GM10266 (cell line): Measurements from ENCODE around the gene PCP2.

ENCODE experiments used
- DNase-seq: peaks from one replicate; pipeline ENCODE4 v3.0.0; 2012; ENCODE audit errors: extremely low spot score
- TF ChIP-seq, protein P1 (sequence below): IDR thresholded peaks from 2 replicates; pipeline ENCODE4 v1.5.1; 2012; ENCODE audit warnings: mild to moderate bottlenecking, low read depth; ENCODE audit not compliant: control insufficient read depth, insufficient read depth; ENCODE audit errors: missing control alignments

The PCP2 gene

GRCh38 chr19:7600721-7601120 lies 32.8 kb downstream of the PCP2 start:
- no peak for DNase-seq
- TF ChIP-seq, protein P1, sequence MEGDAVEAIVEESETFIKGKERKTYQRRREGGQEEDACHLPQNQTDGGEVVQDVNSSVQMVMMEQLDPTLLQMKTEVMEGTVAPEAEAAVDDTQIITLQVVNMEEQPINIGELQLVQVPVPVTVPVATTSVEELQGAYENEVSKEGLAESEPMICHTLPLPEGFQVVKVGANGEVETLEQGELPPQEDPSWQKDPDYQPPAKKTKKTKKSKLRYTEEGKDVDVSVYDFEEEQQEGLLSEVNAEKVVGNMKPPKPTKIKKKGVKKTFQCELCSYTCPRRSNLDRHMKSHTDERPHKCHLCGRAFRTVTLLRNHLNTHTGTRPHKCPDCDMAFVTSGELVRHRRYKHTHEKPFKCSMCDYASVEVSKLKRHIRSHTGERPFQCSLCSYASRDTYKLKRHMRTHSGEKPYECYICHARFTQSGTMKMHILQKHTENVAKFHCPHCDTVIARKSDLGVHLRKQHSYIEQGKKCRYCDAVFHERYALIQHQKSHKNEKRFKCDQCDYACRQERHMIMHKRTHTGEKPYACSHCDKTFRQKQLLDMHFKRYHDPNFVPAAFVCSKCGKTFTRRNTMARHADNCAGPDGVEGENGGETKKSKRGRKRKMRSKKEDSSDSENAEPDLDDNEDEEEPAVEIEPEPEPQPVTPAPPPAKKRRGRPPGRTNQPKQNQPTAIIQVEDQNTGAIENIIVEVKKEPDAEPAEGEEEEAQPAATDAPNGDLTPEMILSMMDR, result no peak

- TF ChIP-seq, protein P1, result no peak
- no peak for DNase-seq
These were observed 35.3 kb downstream of the PCP2 start for GRCh38 chr19:7598180-7598579.

- no peak for DNase-seq
These were observed 35.8 kb downstream of the PCP2 start for GRCh38 chr19:7597689-7598088.

DNA sequence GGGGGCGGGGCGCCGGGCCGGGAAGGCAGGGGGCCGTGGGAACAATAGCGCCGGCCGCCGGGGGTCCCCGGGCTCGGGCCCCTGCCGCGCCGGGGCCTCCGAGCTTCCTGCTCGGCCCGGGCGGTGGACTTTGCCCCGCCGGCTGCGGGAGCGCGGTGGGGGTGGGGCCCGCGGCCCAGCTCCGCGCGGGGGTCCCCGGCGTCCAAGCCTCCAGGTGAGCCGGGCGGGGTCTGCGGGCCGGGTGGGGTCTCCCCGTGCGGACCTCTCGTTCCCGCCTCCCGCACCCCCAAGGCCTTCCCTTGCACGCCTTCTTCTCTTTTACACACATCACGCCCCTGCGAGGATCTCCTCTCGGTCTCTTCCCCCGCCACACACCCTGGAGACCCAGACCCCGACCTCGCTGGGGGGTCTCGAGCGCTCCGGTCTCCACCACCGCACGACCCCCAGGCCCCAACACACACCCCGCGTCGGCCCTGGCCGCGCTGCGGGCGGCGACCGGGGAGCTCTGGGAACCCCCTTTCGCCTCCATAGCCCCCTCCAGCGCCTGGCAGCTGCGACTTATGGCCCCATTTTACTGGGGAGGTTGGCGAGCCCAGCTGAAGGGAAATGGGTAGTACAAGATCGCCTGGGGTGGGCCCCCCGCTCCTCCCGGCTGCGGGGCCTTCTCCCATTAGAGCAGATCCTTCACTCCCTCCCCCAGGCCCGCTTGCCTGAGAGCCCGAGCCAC lies 37.1 kb downstream of the PCP2 start:
- peak; percentile 45 for DNase-seq

More at GRCh38 chr19:7597689-7598088, 35.8 kb downstream of the PCP2 start:
- TF ChIP-seq, protein P1, result no peak

DNA sequence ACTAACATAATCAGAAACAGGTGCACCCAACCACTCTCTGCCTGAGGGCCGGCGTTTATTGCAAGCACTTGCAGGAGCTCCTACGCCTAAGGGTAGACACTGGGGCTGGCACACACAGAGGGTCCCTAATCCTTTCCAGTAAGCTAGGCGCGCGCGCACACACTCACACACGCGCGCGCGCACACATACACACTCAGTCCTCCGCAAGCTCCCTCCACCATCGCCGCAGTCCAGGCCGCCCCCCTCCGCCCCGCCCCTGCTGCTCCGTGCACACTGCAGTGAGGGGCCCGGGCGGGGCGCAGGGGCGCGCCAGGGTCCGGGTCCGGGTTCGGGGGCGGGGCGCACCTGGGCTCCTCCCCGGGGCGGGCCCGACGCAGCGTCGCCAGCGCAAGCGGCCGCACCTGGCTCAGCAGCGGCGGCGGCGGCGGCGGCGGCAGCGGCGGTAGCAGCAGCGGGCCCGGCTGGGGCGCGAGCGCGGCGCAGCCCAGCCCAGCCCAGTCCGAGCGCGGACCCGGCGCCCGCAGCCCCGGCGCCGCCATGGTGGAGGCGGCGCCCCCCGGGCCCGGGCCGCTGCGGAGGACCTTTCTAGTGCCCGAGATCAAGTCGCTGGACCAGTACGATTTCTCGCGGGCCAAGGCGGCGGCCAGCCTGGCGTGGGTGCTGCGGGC lies 37.9 kb downstream of the PCP2 start, which contains the start of gene CAMSAP3:
CAMSAP3 (plus strand) TSS at position 398 of the 668 bp plus-strand sequence; CDS start at position 538, 140 bp downstream.
- TF ChIP-seq, protein P1, result no peak
- peak; percentile 85 for DNase-seq

More for the DNA sequence above, 37.1 kb downstream of the PCP2 start:
- TF ChIP-seq, protein P1, result no peak

GRCh38 chr19:7590256-7590655 lies 43.3 kb downstream of the PCP2 start:
- TF ChIP-seq, protein P1, result no peak
- DNase-seq, result no peak

DNA sequence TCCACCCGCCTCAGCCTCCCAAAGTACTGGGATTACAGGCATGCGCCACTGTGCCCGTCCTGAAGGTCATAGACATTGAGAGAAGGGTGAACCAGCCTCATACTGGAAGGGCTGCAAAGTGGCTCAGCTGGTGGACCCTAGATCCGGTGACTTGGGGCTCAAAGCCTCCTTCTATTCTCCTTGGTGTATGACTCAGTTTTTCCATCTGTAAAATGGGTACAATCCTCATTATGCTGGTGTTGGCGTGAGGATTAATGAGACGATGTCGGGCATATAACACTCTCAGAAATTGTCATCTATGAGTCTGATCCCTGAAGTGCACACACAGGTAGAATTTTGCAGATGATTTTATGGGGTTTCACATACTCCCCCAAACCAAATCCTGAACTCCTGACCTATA lies 43.7 kb downstream of the PCP2 start:
- TF ChIP-seq, protein P1, result no peak

More for the DNA sequence above, 43.7 kb downstream of the PCP2 start:
- no peak for DNase-seq
